Measurements from ENCODE around the gene NME9.

NME9 gene

DNA sequence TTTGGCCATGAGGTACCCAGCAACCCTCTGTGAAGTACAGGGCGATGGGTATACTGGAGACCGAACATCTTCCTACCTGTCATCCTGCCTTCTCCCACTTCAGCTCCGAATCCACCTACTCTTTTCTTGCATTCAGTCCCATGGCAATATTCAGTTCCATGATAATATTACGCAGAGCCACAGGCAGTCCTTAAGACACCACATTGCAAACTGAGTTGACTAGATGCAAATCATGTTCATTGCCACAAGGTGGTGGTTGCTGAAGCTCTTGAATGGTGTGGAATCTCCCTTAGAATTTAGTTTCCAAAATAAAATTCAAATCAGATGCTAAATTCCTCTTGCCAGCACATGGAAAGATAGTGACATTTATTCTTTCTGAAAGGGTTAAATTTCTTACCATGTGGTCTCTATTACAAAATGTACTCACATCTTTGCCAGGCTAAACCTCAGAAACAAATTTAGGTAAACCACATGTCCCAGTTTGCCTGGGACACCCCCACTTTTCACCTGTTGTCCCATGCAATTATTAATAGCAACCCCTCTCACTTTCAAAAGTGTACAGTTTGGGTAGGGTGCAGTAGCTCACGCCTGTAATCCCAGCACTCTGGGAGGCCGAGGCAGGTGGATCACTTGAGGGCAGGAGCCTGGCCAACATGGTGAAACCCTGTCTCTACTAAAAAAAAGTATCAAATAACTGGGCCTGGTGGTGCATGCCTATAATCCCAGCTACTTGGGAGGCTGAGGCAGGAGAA lies 1.7 kb upstream of the NME9 start:
- ATAC-seq, result no peak

DNA sequence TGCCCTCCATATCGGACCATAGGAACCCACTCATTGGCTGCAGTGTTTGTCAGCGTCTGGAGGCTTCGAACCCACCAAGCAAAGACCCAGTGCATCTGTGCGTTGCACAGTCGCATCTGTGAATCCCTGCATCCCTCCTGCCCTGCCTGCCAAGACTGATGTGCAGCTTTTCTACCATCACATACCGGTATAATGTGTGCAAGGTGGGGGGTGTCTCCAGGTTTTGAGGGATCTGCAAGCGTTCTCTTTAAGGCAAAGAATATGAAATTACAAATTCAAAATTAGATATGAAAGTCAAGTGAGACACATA lies 288 bp upstream of the NME9 start:
- ATAC-seq, result no peak

DNA sequence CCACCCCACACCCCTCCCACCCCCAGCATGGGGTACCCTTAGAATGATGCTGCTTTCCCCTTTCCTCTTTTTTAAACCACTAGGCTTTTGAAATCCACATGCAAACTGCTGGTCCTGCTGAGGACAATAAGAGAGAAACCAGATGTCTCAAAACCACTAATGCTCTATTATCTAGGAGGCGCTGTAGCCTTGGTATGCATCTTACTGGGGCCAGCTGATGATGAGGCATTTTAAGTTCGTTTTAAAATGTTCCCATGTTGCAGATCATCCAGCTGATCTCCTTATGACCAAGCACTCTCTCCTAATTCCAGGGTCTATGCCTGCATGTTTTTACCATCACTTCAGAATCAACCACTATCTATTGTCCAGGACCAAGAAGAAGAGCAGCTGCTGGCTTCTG lies 1.3 kb downstream of the NME9 start:
- no peak for ATAC-seq

DNA sequence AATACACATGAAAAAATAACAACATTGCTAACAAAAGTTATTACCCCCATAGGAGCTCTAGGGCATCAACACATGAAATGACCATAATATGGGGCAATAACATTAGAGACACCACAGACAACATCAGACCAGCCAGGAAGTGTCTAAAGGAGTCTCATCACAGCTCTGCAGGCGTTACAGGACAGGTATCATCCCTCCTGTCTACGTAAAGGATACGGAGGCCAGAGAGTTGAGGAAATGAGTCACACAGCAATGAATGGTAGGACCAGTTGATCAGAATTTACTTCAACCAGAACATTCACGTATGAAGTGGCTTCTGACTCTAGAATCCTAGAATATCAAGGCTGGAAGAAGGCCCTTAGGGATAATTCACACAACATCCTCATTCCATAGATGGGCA lies 1.8 kb downstream of the NME9 start:
- no peak for ATAC-seq

DNA sequence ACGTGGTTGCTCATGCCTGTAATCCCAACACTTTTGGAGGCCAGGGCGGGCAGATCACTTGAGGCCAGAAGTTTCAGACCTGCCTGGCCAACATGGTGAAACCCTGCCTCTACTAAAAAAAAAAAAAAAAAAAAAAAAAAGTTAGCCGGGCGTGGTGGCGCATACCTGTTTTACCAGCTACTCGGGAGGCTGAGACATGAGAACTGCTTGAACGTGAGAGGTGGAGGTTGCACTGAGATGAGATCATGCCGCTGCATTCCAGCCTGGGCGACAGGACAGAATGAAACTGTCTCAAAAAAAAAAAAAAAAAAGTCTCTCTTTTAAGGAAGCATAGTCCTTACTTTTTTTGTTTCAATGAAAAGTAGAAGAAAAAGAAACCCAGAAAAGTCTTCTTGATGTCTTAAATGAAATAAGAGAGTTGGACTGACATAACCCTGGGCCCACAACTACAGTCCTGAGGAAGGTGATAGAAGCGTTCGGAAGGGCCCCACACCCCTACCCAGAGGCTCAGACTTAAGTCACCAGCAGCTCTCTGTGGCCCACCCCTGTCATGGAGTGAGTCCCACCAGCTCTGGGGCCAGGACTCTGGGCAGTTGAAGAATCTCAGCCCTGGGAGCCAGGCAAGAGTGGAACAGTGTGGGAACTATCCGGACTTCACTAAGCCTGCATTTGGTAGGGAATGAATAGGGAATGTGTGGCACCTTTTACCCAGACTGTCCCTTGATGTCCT lies 2.6 kb downstream of the NME9 start:
- no peak for ATAC-seq

DNA sequence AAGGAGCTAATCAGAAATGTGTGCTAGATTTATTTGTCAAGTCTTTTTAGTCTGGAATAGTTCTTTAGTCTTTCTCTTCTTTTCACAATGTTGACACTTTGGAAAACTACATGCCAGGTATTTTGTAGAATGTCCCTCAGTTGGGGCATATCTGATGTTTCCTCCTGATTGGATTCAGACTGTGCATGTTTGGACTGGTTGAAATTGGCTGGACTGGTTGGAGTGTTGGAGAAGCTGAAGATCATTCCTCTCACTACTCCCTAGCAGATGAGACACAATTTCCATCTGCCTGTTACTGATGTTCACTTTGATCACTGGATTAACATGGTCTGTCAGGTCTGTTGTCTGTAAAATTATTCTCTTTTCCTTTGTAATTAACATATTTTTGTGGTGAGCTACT lies 3.7 kb downstream of the NME9 start:
- no peak for ATAC-seq

DNA sequence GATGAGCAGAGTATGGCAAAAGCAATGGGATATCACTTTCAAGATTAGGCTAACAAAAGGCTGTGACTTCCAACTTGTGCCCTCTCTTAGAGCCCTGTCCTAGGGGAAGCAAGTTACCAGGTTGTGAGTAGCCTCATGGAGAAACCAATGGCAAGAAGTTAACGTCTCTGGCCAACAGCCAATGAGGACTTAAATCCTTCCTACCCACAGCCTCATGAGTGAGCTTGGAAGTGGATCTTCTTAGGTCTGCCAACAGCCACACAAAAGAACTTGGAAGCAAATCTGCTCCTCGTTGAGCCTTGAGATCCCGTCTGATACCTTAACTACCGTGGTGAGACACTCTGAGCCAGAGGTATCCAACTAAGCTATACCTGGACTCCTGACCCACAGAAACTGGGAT lies 5.7 kb downstream of the NME9 start:
- ATAC-seq, result no peak

DNA sequence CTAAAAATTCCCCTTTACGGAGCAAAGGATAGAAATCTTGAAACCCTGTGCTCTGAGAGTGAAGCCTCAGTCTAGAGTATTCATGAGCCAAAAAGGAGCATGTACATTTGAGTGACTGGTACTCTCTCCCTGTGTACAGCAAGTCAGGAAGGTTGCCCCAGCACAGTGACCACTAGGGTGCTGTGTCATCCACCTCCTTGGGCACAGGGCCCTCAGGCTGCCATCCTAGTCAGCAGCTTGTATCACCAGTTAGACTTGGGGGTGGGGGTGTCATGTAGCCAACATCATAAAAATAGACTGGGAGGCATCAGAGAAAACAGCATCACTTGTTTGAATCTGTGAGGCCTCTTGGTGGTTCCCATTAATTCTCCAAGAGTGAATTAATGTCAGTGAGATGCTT lies 12.0 kb downstream of the NME9 start:
- ATAC-seq, result no peak

DNA sequence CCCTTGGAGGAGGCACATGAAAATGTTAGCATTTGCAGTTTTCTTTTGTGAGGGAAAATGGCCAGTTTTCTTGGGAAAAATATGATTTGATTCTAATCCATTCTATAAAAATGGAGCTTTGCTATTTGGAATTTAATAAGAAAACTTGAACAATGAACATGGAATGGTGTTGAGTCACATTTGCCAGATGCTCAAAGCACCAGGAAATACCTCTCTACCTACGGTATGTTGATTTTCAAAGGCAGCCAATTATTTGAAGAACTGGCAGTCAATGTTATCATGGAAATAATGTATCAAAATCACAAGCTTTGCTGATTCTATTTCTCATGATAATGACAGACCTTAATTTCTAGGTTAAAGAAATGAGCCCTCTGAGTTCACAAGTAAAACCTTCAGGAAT lies 14.9 kb downstream of the NME9 start:
- no peak for ATAC-seq

DNA sequence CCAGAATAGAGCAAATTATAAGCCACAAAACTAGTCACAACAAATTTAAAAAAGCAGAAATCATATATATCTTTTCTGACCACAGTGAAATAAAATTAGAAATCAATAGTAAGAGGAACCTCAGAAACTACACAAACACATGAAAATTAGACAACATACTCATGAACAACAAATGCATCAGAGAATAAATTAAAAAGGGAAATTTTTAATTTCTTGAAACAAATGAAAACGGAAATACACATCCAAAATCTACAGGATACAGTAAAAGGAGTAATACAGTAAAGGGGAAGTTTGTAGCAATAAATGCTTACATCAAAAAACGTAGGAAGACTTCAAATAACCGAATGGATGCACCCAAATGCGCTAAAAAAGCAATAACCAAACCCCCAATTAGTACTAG lies 19.2 kb downstream of the NME9 start:
- ATAC-seq, result no peak

DNA sequence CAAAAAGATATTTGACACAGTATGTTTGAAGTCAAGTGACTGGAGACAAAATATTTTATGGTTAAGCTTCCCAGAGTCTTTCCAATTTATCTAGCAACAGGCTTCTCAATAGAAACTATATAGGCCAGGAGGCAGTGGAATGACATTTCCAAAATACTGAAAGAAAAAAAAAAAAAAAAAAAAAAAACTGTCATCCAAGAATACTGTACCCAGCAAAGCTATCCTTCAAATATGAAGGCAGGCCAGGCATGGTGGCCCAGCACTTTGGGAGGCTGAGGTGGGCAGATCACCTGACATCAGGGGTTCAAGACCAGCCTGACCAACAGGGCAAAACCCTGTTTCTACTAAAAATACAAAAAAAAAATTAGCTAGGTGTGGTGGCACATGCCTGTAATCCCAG lies 20.9 kb downstream of the NME9 start:
- no peak for ATAC-seq

DNA sequence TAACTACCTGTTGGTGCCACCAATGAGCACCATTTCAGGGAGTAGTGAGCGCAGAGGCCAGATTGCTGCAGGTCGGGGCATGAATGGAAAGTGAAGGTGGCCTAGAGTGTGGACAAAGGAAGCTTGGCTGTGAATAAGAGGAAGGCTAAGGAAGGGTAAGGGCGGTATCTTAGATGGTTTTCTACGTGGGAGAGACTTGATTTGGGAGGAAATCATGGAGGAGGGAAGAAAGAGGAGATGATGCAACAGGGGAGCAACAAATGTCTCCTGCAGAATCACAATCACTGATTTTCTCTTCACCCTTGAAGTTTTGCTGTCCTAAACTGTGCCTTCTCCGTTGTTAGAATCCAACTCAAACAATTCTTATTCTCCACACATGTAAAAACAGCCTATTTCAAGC lies 21.8 kb downstream of the NME9 start:
- no peak for ATAC-seq

DNA sequence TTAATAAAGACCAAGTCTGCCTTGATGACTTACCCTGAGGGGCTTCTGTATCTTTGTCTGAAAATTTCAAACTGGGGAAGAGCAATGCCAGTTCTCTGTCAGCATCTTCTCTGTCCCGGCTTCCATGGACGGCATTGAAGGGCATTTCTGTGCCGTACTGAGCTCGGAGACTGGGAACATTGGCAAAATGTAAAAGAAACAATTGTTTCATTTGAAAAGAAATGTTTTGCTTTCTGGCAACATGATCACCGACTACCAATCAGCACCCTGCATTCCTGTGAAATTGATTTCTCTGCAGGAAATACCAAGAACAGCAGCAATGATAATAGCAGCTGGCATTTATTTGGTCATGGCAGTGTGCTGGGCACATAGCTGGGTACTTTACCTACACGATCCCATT lies 26.2 kb downstream of the NME9 start:
- ATAC-seq, result no peak

DNA sequence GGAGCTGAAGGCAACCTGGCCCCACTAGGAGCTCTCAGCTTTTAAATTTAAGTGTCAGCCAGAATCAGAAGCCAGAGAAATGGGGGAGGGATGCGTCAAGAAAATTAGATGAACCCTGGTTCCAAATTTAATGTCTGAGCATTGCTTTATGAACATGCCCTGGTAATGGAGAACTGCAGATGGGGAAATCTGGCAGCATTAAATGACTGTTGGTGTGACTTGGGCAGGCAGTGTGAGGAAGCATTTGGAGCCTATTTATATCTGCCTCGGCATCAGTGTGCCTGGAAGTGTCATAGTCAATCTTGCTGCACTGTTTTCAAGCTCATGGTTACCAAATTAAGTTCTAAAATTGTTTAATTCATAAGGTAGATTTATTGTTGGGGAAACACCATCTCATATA lies 29.0 kb downstream of the NME9 start:
- no peak for ATAC-seq

DNA sequence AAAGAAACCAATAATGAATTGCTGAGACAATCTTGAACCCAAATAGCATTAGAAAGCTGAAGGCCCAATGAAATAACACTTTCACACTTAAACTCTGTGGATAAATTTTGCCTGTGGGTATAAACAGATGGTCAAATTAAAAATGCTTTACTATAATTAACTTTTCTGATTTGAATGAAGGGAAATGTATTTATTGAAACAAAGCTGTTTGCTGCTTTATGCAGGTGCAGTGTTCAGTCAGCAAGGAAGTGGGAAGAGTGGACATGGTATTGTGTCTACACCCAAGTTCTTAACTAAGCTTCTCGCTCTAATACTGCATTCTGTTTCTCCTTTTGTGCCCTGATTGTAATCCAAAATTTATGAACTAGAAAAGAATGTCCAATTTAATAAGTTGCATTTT lies 31.8 kb downstream of the NME9 start:
- no peak for ATAC-seq

DNA sequence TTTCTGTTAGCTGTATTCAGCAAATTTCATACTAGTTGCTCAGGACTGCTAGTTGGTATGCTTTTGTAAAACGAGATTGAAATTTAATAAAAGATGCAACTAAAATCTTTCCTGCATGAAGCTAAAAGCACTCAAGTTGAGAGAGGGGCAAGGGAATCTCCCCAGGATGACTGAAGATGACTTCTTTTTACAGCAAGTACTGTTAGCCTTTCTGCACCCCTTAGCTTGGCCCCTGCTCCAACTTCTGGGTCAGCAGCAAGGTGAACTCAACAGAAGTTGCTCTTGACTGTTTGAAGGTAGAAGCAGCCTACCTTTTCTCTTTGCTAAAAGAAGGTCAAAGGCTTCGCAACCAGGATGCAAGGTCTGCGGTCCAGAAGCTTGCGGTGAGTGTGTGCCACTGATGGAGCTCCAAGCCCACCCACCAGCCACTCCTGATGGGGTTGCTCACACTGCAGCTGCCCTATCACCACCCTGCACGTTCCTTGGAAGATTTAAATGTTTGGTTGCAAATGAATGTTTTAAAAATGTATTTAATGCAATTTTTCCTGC lies 32.5 kb downstream of the NME9 start:
- ATAC-seq, result peak; percentile 50 to 52

DNA sequence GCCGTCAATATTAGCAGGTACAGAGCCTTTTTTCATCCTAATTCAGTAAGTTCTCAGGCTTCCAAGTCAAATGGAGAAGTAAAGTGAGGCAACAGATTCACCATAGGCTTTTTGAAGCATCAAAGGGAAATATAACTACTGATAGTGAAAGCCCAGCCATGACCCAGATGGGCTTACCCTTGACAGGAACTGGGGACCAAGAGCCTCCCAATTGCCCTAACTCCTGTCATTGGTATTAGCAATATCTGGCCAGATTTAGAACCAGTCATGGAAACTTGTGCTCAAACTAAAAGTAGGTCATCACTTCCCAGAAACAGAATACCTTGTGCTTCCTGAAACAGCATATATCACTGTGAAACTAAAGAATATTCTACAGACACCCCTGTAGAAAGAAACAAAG lies 33.0 kb downstream of the NME9 start:
- peak; percentile 83 to 91 for ATAC-seq

DNA sequence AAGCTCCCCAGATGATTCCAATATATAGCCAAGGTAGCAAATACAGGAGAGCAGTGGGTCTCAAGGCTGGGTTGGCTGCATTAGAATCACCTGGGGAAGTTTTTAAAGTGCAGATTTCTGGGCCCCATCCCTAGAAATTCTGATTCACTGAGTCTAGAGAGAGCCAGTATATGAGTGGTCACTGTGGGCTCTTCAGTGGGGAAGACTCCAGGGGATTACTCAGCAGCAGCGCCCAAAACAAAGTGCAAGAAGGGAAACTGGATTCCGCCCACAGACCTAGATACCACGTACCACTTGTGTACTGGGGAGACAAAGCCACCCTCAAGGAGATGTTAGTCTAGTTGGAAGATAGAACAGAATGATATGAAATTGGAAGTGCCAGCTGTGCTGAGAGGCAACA lies 40.0 kb downstream of the NME9 start:
- ATAC-seq, result no peak

DNA sequence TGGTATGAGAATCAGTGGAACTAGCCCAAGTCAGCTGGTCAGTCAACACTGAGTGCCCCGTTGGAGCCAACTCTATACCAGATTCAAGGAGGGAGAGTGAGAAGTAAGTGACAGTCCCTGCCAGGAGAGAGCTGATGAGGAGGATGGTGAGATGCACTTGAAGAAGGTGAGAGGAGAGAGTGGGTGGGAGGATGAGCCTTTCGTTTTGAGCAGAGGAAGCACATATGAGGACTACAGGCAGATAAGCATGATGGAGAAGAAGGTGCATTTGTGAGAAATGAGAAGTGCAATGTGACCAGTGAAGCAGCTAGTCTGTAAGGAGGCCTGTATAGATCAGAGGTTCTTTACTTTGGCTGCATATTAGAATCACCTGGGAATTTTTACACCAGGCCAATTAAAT lies 40.4 kb downstream of the NME9 start:
- ATAC-seq, result no peak

DNA sequence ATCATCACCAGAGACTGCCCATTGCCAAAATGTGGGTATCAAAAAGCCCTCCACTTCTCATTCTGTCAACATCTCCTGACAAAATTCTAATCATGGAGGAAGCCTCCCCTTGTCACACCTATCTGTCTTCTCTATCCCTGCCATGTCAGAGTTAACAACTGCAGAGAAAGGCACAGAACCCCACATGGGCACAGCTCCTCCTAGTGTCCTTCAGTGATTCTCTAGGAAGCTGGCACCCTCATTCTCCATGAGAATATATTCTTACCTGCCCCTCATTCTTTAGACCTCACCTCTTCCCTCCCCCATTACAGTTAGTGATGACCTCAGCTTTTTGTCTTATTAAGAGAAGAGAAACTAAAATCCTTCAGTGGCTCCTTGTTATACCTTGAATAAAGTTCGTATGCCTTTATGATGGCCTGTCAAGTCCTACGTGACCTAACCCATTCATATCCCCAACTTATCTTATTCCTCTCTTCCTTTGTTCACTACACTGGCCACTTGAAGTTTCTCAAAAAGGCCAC lies 44.6 kb downstream of the NME9 start:
- ATAC-seq, result no peak

DNA sequence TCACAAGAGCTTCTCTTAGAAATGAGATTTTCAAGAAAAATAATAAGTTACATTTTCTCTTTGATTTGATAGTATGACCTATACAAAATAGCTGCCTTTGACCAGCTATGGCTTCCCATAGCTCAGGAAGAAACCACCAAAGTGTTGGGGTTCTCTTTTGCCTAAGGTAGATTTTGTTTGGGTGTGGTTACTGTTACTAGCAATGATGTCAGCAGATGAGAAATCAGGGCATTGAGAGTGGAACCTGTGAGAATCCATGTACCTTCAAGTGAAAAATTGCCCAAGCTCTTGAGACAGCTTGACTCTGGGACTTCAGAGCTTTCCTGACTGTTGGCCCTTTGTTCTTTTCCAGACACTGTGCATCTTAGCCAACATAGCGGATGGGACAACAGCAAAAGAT lies 45.6 kb downstream of the NME9 start:
- ATAC-seq, result no peak

DNA sequence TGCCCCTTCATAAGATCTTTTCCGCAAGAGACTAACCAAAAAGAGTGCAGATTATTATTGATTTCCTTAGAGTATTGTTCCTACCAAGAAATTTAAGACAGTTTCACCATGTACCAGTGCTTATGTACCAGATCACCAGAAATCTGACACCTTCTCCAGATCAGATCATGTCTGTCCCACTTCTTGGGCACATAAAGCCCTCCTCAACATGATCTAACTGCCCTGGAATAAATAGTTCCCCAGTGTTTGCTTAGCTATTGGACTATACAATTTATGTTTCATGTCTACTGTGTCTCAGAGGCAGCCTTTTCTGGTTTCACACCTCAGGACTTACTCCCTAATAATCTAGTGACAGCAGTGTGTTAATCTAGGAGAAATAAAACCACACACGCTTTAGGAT lies 46.8 kb downstream of the NME9 start:
- no peak for ATAC-seq

DNA sequence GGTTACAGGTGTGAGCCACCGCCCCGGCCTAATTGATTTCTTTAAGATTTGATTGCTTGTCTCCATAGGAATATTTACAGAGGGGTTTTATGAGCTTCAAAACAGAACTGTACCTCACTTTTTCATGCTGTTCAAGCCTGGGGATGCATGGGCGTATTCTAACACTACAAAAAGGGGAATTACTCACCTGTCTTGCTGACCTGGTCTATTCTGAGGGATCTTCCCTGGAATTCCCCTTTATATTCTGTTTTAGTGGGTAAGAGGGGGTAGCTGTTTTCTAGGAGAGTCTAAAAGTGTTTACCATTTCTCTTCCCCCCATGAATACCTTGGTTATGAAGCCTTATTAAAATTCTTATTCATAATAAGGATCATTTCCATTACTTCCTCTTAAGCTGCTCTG lies 48.1 kb downstream of the NME9 start:
- no peak for ATAC-seq

DNA sequence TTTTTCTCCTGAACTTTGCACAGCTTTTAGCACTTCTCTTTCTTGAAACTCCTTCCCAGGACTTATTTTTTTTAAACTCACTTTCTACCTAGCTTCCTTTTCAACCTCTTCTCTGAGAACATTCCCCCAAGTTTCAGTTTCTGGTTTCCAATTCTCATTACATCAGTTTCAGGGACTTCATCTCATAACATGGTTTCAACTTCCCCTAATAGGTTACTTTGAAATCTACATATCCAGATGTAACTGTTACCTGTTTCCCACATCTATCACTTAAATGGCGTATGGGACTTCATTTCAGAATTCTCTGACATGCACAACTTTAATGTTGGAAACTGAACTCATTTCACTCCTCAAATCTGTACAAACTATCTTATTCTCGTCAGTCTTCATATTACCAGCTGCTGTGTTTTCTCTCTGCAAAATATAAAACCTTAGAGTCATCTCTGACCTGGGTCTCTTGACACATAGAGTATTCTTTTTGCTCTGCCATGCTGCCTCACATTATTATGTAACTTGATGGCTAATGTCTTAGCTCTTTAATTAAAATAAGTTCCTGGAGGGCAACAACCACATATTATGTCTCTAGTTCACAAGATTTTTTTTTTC lies 58.4 kb downstream of the NME9 start:
- no peak for ATAC-seq
